Measurements from ENCODE around the gene SCD. TPM values are rescaled to one million over a fixed set of nuclear protein-coding genes. Genes with fewer than 3 reads are reported as not detected.

The SCD gene
- total RNA-seq, 3 donors from 2014 or later: 72.8 to 461 (median 112) TPM

- TF ChIP-seq POLR2AphosphoS5 (IDR thresholded peaks at IDR 0.05) (no peak), POLR2A (IDR thresholded peaks at IDR 0.05) (no peak), CTCF (IDR thresholded peaks at IDR 0.05) (no peak)
These were observed 9.3 kb downstream of the SCD start for GRCh38 chr10:100356067-100357017.

GRCh38 chr10:100357059-100357858, 10.2 kb downstream of the SCD start:
- H3K36me3 ChIP-seq: no peaks in the 10 kb centered on the region
- DNase-seq (ENCODE audit: low spot score in 2 of 2): no peak
- no peak overlapping the region for H3K4me3 ChIP-seq
- no peaks in the 10 kb centered on the region for H3K27me3 ChIP-seq
- H3K9me3 ChIP-seq: no peaks in the 10 kb centered on the region
- no peak for TF ChIP-seq POLR2AphosphoS5 (IDR thresholded peaks at IDR 0.05)
- TF ChIP-seq CTCF (IDR thresholded peaks at IDR 0.05): no peak
- no peak for TF ChIP-seq POLR2A (IDR thresholded peaks at IDR 0.05)
- intact Hi-C loops (cut with DNase I; ENCODE audit: low total_unique reads): no loop called here
- H3K27ac ChIP-seq: peak overlapping the region in 1 of 2 donors; percentile 10
- peaks cover 0 to 5% of the 10 kb centered on the region in 2 donors for H3K4me1 ChIP-seq

More at GRCh38 chr10:100356067-100357017, 9.3 kb downstream of the SCD start:
- no peak overlapping the region for H3K4me3 ChIP-seq
- no peaks in the 10 kb centered on the region for H3K9me3 ChIP-seq
- intact Hi-C loops (cut with DNase I; ENCODE audit: low total_unique reads): no loop called here
- H3K27me3 ChIP-seq: no peaks in the 10 kb centered on the region
- peak overlapping the region in 1 of 2 donors; percentile 10 for H3K27ac ChIP-seq
- H3K36me3 ChIP-seq: no peaks in the 10 kb centered on the region
- no peak for DNase-seq (ENCODE audit: low spot score in 2 of 2)
- H3K4me1 ChIP-seq: peaks cover 0 to 5% of the 10 kb centered on the region in 2 donors

- H3K9me3 ChIP-seq: no peaks in the 10 kb centered on the region
- H3K27me3 ChIP-seq: no peaks in the 10 kb centered on the region
- DNase-seq (ENCODE audit: low spot score in 2 of 2): no peak
- intact Hi-C loops (cut with DNase I; ENCODE audit: low total_unique reads): no loop called here
- no peak for TF ChIP-seq CTCF (IDR thresholded peaks at IDR 0.05)
- no peak for TF ChIP-seq POLR2A (IDR thresholded peaks at IDR 0.05)
- TF ChIP-seq POLR2AphosphoS5 (IDR thresholded peaks at IDR 0.05): no peak
- no peak overlapping the region for H3K4me3 ChIP-seq
- no peaks in the 10 kb centered on the region for H3K36me3 ChIP-seq
- H3K27ac ChIP-seq: peak overlapping the region; percentile 3 to 15
- H3K4me1 ChIP-seq: peaks cover 0 to 5% of the 10 kb centered on the region in 2 donors
These were observed 12.0 kb downstream of the SCD start for GRCh38 chr10:100359030-100359432.

DNA sequence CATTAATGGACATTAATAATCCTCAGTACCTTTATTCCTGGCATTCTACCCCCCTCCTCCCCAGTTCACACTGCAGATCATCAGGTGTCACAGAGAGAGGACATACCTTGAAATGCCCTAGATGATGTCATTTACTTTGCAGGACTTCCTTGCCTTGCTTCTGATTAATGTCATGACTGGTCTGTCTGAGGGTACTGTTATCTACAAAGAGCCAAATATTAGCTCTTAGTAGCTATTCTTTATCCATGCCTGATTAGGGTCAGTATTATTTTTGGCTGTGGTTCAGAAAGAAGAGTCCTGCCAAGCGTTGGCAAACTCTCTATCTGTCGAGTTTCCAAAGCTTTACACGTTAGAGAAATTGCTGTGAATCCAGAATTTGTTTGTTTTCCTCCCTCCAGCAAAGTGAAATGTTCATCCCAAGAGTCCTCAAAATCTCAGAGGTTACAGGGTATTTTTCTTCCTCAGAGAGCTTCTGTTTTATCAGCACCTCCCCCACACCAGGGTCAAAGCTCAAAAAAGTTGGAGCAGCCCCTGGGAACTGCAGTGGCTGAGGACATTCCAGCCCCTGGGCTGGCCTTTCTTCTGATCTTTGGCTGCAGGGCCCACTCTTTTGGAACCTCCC, 12.6 kb downstream of the SCD start:
- Histone ChIP-seq H3K36me3 (no peaks in the 10 kb centered on the region), H3K27ac (peak overlapping the region; percentile 15 to 46), H3K4me3 (no peak overlapping the region), H3K27me3 (no peaks in the 10 kb centered on the region), H3K4me1 (peaks cover 0 to 5% of the 10 kb centered on the region in 2 donors), H3K9me3 (no peaks in the 10 kb centered on the region)
- intact Hi-C loops (cut with DNase I; ENCODE audit: low total_unique reads): no loop called here
- DNase-seq (ENCODE audit: low spot score in 2 of 2): no peak
- TF ChIP-seq CTCF (IDR thresholded peaks at IDR 0.05) (no peak), POLR2AphosphoS5 (IDR thresholded peaks at IDR 0.05) (no peak), POLR2A (IDR thresholded peaks at IDR 0.05) (no peak)
